Inflammatory macrophage treated with lipopolysaccharide for 4 hours (primary cell): ENCODE data around the gene DHRS11.
A peak's percentile ranks its signal among the peaks of the same experiment; 100 is the strongest.

ENCODE experiments used
- DNase-seq: peaks from one replicate; pipeline ENCODE4 v3.0.0-alpha.2; 2020

DHRS11 gene

GRCh38 chr17:36616061-36617029 lies 24.7 kb downstream of the DHRS11 start:
- peak; percentile 18 for DNase-seq

- DNase-seq, result no peak
Measured at GRCh38 chr17:36617773-36618172, 26.1 kb downstream of the DHRS11 start.

- no peak for DNase-seq
Measured at GRCh38 chr17:36623281-36623680, 31.6 kb downstream of the DHRS11 start.

GRCh38 chr17:36625188-36625587 lies 33.5 kb downstream of the DHRS11 start:
- DNase-seq, result no peak

GRCh38 chr17:36627101-36627500 lies 35.4 kb downstream of the DHRS11 start:
- no peak for DNase-seq

- no peak for DNase-seq
Measured at GRCh38 chr17:36628576-36628975, 36.9 kb downstream of the DHRS11 start.

GRCh38 chr17:36629252-36629847 lies 37.7 kb downstream of the DHRS11 start:
- peak; percentile 64 for DNase-seq

GRCh38 chr17:36629970-36630502 lies 38.4 kb downstream of the DHRS11 start:
- no peak for DNase-seq

GRCh38 chr17:36631022-36631421 lies 39.3 kb downstream of the DHRS11 start:
- no peak for DNase-seq

GRCh38 chr17:36632916-36633771 lies 41.5 kb downstream of the DHRS11 start:
- no peak for DNase-seq

- no peak for DNase-seq
Measured at GRCh38 chr17:36640346-36640745, 48.7 kb downstream of the DHRS11 start.

GRCh38 chr17:36640836-36641235 lies 49.2 kb downstream of the DHRS11 start:
- no peak for DNase-seq

GRCh38 chr17:36641331-36641876 lies 49.7 kb downstream of the DHRS11 start:
- DNase-seq, result no peak

- DNase-seq, result no peak
Measured at GRCh38 chr17:36641877-36642845, 50.5 kb downstream of the DHRS11 start.

- DNase-seq, result no peak
Measured at GRCh38 chr17:36643086-36643685, 51.5 kb downstream of the DHRS11 start.

GRCh38 chr17:36645422-36645821 lies 53.7 kb downstream of the DHRS11 start:
- no peak for DNase-seq

- DNase-seq, result no peak
Measured at GRCh38 chr17:36647636-36648035, 56.0 kb downstream of the DHRS11 start.

- no peak for DNase-seq
Measured at GRCh38 chr17:36650096-36650775, 58.6 kb downstream of the DHRS11 start.
